ENCODE results near the gene DEPDC1B.

Gene DEPDC1B

GRCh38 chr5:60586307-60586901 lies 113.6 kb downstream of the DEPDC1B start:
- Histone ChIP-seq H3K4me1 (ENCODE audit: low read depth, poor library complexity, severe bottlenecking) (no peaks in the 10 kb centered on the region), H2AFZ (ENCODE audit: low read depth) (no peak overlapping the region), H3K4me2 (no peak overlapping the region), H3K36me3 (ENCODE audit: insufficient read depth) (no peaks in the 10 kb centered on the region), H3K27ac (no peak overlapping the region), H3K79me2 (ENCODE audit: insufficient read depth, low read depth) (no peaks in the 10 kb centered on the region), H3K27me3 (ENCODE audit: insufficient read depth, low read depth) (no peaks in the 10 kb centered on the region), H3K4me3 (IDR thresholded peaks at IDR 0.05; ENCODE audit: insufficient read depth, low read depth, low read length) (no peak overlapping the region), H3K9ac (no peak overlapping the region), H4K20me1 (ENCODE audit: insufficient read depth) (no peaks in the 10 kb centered on the region)
- peak; percentile 33; the same call in 1 of the 2 replicates for TF ChIP-seq CTCF (conservative IDR thresholded peaks at IDR 0.05; ENCODE audit: low read depth, low read length)

- no peak overlapping the region for H3K9ac ChIP-seq
- no peaks in the 10 kb centered on the region for H3K79me2 ChIP-seq (ENCODE audit: insufficient read depth, low read depth)
- no peak for TF ChIP-seq CTCF (conservative IDR thresholded peaks at IDR 0.05; ENCODE audit: low read depth, low read length)
- H3K27me3 ChIP-seq (ENCODE audit: insufficient read depth, low read depth): no peaks in the 10 kb centered on the region
- H3K4me2 ChIP-seq: no peak overlapping the region
- no peak overlapping the region for H3K27ac ChIP-seq
- H4K20me1 ChIP-seq (ENCODE audit: insufficient read depth): no peaks in the 10 kb centered on the region
- H3K4me3 ChIP-seq (IDR thresholded peaks at IDR 0.05; ENCODE audit: insufficient read depth, low read depth, low read length): no peak overlapping the region
- no peaks in the 10 kb centered on the region for H3K36me3 ChIP-seq (ENCODE audit: insufficient read depth)
- H3K4me1 ChIP-seq (ENCODE audit: low read depth, poor library complexity, severe bottlenecking): no peaks in the 10 kb centered on the region
- no peak overlapping the region for H2AFZ ChIP-seq (ENCODE audit: low read depth)
These were observed 114.3 kb downstream of the DEPDC1B start for GRCh38 chr5:60585618-60586017.

GRCh38 chr5:60584304-60584703 lies 115.7 kb downstream of the DEPDC1B start:
- no peaks in the 10 kb centered on the region for H3K27me3 ChIP-seq (ENCODE audit: insufficient read depth, low read depth)
- no peak overlapping the region for H3K4me3 ChIP-seq (IDR thresholded peaks at IDR 0.05; ENCODE audit: insufficient read depth, low read depth, low read length)
- no peaks in the 10 kb centered on the region for H3K4me1 ChIP-seq (ENCODE audit: low read depth, poor library complexity, severe bottlenecking)
- H3K79me2 ChIP-seq (ENCODE audit: insufficient read depth, low read depth): no peaks in the 10 kb centered on the region
- no peak overlapping the region for H2AFZ ChIP-seq (ENCODE audit: low read depth)
- no peaks in the 10 kb centered on the region for H4K20me1 ChIP-seq (ENCODE audit: insufficient read depth)
- H3K4me2 ChIP-seq: no peak overlapping the region
- H3K27ac ChIP-seq: no peak overlapping the region
- H3K9ac ChIP-seq: no peak overlapping the region
- no peaks in the 10 kb centered on the region for H3K36me3 ChIP-seq (ENCODE audit: insufficient read depth)
- no peak for TF ChIP-seq CTCF (conservative IDR thresholded peaks at IDR 0.05; ENCODE audit: low read depth, low read length)

GRCh38 chr5:60583616-60584015 lies 116.3 kb downstream of the DEPDC1B start:
- Histone ChIP-seq H4K20me1 (ENCODE audit: insufficient read depth) (no peaks in the 10 kb centered on the region), H3K27ac (no peak overlapping the region), H3K27me3 (ENCODE audit: insufficient read depth, low read depth) (no peaks in the 10 kb centered on the region), H3K4me3 (IDR thresholded peaks at IDR 0.05; ENCODE audit: insufficient read depth, low read depth, low read length) (no peak overlapping the region), H3K36me3 (ENCODE audit: insufficient read depth) (no peaks in the 10 kb centered on the region), H3K4me1 (ENCODE audit: low read depth, poor library complexity, severe bottlenecking) (no peaks in the 10 kb centered on the region), H2AFZ (ENCODE audit: low read depth) (no peak overlapping the region), H3K4me2 (no peak overlapping the region), H3K79me2 (ENCODE audit: insufficient read depth, low read depth) (no peaks in the 10 kb centered on the region), H3K9ac (no peak overlapping the region)
- no peak for TF ChIP-seq CTCF (conservative IDR thresholded peaks at IDR 0.05; ENCODE audit: low read depth, low read length)

All from KMS-11 (cell line).